GM13977 (cell line): ENCODE data around the gene FAM98B.

ENCODE experiments used
- DNase-seq: peaks from one replicate; pipeline ENCODE4 v3.0.0; 2012; ENCODE audit warnings: low spot score
- in situ Hi-C: fragments of 300-500 bp; cut with MboI; formaldehyde crosslinking; loops from one replicate; pipeline ENCODE4 v1.12.0; 2022; ENCODE audit warnings: low sequenced_read_pairs, low pct_unique_long_range_greater_than_20kb, mixed read lengths, inconsistent platforms; ENCODE audit not compliant: unreplicated experiment
- TF ChIP-seq, protein P1 (sequence below): IDR thresholded peaks from 2 replicates; pipeline ENCODE4 v1.5.1; 2012; ENCODE audit warnings: mild to moderate bottlenecking, control low read depth; ENCODE audit not compliant: insufficient read depth; ENCODE audit errors: extremely low read depth, missing control alignments

FAM98B gene

GRCh38 chr15:38525489-38525888, 71.6 kb downstream of the FAM98B start:
- TF ChIP-seq, protein P1, sequence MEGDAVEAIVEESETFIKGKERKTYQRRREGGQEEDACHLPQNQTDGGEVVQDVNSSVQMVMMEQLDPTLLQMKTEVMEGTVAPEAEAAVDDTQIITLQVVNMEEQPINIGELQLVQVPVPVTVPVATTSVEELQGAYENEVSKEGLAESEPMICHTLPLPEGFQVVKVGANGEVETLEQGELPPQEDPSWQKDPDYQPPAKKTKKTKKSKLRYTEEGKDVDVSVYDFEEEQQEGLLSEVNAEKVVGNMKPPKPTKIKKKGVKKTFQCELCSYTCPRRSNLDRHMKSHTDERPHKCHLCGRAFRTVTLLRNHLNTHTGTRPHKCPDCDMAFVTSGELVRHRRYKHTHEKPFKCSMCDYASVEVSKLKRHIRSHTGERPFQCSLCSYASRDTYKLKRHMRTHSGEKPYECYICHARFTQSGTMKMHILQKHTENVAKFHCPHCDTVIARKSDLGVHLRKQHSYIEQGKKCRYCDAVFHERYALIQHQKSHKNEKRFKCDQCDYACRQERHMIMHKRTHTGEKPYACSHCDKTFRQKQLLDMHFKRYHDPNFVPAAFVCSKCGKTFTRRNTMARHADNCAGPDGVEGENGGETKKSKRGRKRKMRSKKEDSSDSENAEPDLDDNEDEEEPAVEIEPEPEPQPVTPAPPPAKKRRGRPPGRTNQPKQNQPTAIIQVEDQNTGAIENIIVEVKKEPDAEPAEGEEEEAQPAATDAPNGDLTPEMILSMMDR: no peak
- no peak for DNase-seq
- in situ Hi-C loops: no loop called here

DNA sequence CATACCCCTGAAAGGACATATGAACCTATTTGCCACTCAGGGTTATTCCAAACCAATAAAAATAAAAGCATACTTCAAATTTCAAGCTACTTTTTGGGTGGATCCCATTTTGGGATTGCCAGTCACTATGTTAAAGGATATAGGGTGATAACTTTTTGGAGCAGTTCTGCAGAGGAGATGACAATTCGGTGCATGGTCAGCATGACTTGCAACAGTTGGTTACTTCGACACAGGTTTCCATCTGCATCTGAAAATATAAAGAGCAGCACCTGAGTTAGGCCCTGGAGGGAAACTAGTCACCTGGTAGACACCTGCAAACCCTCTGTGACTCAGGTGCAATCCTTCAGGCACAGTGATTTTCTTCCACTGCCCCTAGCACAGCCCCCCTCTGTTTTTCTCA, 72.2 kb downstream of the FAM98B start:
- DNase-seq: no peak
- TF ChIP-seq, protein P1: no peak
- in situ Hi-C loops: no loop called here

- no peak for DNase-seq
- TF ChIP-seq, protein P1: no peak
- in situ Hi-C loops: no loop called here
These were observed 74.4 kb downstream of the FAM98B start for GRCh38 chr15:38528294-38528693.

DNA sequence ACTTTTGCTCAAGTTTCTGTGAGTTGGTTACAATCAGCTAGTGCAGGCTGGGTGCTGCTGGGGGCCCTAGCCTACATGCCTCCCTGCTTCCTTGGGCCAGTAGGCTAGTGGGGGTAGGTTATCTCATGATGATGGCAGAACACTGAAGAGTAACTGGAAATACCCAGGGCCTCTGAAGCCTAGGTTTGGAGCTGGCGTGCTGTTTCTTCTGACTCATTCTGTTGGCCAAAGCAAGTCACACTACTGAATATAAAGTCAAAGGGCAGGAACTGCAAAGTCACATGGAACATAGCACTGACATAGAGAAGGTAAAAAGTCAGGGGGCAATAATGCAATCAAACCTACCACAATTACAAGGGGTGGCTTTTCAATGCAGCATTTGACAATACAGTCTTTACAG, 76.2 kb downstream of the FAM98B start:
- DNase-seq: no peak
- TF ChIP-seq, protein P1: no peak
- in situ Hi-C loops: no loop called here

DNA sequence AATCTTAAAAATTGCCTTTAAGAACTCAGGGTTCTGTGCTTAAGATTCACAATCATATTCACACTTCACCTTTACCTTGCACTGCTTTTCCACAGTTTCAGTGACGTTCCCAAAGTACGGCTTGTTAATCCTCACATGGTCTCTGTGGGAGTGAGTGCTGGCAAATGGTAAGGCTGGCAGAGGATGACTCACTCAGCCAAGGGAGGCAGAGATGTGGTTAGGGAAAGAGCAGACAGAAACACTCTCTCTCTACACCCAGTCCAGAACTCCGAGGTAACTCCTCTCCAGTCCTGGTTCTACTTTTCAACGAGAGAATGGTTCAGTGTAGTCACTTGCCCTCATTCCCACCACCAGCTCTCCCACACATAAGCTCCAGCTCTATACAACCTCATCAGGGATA, 77.6 kb downstream of the FAM98B start:
- TF ChIP-seq, protein P1: no peak
- in situ Hi-C loops: no loop called here
- DNase-seq: no peak

DNA sequence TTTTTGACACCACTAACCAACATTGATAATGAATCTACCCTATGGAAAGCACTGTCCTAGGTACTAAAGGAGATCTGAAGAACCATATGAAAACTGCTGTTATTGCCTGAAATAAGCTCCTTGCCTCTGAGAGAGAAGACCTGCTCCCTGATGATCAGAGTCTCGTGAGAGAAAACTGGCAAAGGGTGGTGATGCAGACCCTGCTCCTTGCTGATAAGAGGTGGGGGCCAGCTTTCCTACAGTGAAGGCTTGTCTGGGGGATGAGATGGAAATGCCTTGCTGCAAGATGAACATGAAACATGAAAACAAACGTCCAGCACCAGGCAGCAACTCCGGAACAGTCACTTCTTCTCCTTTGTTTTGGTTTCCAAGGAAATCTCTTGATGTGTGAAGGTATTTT, 78.8 kb downstream of the FAM98B start:
- TF ChIP-seq, protein P1: no peak
- in situ Hi-C loops: no loop called here
- DNase-seq: no peak

- in situ Hi-C loops: no loop called here
- no peak for DNase-seq
- TF ChIP-seq, protein P1: no peak
These were observed 79.5 kb downstream of the FAM98B start for GRCh38 chr15:38533416-38533915.
